GF-D8 (cell line): ENCODE data around the gene GPR62.
A peak's percentile ranks its signal among the peaks of the same experiment; 100 is the strongest.
"Not testable (repeated sequence)": the region's sequence is repeated elsewhere in the genome, so short reads cannot be mapped to it uniquely, and the experiment has no call there.

Experiments used
- DNase-seq: peaks from one replicate; lab custom pipeline; 2025; lab: John Stamatoyannopoulos, UW

Gene GPR62, protein sequence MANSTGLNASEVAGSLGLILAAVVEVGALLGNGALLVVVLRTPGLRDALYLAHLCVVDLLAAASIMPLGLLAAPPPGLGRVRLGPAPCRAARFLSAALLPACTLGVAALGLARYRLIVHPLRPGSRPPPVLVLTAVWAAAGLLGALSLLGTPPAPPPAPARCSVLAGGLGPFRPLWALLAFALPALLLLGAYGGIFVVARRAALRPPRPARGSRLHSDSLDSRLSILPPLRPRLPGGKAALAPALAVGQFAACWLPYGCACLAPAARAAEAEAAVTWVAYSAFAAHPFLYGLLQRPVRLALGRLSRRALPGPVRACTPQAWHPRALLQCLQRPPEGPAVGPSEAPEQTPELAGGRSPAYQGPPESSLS

DNA sequence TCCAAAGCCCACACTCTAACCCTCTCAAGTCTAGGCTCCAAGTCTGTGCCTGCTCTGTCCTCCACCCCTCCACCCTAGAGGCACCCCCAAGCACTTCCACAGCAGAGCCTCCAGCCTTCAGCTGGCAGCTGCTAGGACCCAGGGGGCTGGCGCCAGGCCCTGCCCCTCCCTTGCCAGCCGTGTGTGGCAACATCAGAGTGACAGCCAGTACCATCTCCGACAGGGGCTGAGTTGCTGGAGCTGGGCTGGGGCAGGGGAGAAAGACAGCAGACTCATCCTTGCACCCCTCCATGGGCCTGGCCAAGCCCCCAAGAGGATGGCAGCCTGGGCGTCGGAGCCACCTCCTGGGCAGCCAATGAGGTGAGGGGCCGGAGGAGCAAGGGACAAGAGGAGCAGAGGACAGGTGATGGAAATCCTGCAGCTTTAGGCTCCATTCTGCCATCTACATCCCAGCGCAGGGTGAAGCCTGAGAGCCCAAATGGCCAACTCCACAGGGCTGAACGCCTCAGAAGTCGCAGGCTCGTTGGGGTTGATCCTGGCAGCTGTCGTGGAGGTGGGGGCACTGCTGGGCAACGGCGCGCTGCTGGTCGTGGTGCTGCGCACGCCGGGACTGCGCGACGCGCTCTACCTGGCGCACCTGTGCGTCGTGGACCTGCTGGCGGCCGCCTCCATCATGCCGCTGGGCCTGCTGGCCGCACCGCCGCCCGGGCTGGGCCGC is at the start of gene GPR62:
TSS of gene GPR62 (plus strand) at position 207 of the 718 bp plus-strand sequence. CDS start at position 479, 272 bp downstream.
- DNase-seq: no peak

DNA sequence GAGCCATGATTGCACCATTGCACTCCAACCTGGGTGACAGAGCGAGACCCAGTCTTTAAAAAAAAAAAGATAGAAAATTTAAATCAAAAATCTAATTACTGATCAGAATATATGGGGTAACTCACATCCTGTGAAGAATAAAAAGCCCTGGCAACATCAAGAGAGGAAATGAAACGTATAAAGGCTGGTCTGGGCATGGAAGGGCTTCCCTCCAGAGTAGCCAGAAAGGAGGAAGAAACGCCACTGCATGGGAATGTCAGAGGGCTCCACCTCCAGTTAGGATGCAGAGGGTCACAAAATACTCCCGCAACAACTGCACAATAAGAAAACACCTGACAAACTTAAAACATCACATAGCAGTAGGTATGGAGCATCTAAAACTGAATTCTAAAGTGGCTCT is 47.2 kb upstream of the GPR62 start:
- DNase-seq: no peak

DNA sequence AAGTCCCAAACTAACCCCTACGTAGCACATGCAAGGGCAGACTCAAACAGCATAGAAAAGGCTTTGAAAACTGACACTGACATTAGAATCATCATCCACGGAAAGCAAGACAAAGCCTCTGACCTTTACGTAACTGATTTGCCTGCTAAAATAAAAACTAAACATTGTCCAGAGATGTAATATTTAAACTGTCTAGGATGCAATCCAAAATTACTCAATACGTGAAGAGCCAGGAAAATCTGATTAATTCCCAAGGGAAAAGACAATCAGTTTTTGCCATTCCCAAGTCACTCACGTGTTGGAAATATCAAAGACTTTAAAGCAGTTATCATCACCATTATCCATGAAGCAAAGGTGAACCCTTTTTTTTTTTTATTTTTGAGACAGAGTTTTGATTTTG is 38.8 kb upstream of the GPR62 start:
- no peak for DNase-seq

DNA sequence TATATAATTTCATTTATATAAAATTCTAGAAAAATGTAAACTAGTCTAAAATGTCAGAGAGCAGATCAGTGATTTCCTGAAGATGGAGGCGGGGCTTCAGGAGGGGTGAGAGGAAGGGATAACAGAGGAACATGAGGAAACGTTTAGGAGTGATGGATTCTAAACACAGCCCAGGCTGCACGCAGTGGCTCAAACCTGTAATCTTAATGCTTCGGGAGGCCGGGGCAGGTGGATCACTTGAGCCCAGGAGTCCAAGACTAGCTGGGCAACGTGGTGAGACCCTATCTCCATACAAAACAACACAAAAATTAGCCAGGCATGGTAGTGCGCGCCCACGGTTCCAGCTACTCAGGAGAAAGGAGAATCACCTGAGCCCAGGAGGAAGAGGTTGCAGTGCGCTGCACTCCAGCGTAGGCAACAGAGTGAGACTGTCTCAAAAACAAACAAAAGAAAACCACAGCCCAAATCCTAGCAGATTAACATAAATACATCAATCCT is 34.1 kb upstream of the GPR62 start:
- DNase-seq: no peak

DNA sequence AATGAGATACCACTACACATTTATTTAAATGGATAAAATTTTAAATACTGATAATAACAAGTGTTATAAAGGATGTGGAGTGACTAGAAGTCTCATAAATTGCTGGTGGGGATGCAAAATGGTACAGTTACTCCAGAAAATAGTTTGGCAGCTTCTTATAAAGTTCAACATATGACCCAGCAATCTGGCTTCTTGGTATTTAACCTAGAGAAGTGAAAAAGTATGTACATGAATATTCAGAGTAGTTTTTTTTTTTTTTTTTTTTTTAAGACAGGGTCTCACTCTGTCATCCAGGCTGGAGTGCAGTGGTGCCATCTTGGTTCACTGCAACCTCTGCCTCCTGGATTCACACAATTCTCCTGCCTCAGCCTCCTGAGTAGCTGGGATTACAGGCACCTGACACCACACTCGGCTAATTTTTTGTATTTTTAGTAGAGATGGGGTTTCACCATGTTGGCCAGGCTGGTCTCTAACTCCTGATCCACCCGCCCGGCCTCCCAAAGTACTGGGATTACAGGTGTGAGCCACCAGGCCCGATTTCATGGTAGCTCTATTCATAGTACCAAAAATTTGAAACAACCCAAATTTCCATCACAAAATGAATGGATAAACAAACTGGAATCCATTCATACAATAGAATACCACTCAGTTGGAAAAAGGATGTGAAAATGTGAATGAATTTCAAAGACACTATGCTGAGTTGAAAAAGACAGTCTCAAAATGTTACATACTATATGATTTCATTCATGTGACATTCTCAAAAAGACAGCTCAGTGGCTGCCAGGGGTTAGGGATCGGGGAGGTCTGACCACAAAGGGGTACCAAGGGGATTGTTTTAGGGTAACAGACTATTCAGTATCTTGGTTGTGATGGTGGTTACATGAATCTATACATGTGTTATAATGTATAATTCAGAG is 27.9 kb upstream of the GPR62 start:
- DNase-seq: no peak

DNA sequence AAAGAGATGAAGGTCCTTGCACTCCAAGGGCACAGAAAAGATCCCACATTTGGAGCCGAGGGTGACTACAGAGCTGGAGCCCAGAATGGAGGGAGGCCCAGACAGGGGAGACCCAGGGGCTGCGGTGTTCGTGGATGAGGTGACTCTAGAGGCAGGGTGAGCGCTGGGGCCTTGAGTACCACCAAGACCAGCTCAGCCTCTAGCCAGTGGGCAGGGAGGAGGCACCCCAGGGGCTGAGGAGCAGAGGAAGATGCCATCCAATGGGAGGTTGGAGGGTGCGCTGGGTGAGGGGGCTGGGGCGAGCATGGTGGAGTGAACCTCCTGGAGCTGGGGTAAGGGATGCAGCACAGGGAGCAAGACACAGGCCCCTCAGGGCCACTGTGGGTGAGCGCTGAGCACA is 26.7 kb upstream of the GPR62 start:
- DNase-seq: no peak

DNA sequence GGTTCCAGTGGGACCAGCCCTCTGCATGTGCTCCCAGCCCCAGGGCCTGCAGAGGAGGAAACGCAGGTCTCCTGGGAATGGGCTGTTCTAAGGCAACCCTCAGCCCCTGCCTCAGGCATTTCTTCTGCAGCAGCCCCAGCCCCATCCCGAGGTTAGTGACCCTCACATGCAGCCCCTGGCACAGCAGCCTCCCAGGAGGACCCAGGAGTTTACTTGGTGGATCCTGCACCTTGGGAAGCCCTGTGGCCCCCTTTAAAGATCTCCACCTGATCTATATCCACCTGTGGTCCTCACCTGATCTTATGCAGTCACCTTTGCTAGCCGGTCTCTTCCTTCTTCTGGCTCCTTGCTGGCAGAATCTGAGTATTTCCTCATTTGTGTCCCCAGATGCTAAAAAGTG is 26.2 kb upstream of the GPR62 start:
- not testable (repeated sequence) for DNase-seq

DNA sequence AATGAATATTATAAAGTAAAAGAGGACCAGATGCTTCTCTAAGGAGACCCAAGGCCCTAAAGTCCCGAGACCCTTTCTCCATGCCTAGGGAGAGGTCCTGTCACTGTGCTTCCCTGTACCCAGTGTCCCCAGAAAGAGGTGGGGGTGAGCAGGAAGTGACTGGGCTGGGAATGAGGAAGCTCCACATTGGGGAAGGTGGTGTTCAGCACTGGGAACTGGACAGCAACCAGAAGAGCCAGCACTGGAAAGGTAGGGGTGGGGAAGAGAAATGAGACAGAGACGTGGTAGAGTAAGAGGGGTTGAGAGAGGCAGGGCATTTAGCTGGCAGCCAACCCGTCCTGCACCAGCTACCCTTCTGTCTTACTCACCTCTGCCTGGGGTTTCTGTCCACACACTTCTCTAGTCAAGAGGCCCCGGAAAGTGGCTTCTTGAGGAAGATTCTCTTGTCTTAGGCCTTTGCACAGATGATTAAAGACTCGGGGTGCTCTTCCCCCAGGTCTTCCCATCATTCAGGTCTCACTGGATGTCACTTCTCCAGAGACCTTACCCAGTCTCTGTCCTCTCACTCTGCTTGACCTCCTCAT is 25.7 kb upstream of the GPR62 start:
- DNase-seq: peak; percentile 8

DNA sequence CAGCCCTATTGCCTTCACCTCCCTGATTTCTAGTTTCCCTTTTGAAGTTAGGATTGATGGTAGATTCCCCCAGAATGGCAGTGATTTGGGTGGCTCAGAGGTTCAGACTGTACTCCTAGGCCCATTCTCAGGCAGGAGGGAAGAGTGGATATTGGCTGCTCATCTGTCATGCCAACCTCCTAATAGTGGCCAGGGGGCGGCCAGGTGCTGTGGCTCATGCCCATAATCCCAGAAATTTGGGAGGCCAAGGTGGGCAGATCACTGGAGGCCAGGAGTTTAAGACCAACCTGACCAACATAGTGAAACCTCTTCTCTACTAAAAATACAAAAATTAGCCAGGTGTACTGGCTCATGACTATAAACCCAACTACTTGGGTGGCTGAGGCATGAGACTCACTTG is 24.7 kb upstream of the GPR62 start:
- DNase-seq: no peak

DNA sequence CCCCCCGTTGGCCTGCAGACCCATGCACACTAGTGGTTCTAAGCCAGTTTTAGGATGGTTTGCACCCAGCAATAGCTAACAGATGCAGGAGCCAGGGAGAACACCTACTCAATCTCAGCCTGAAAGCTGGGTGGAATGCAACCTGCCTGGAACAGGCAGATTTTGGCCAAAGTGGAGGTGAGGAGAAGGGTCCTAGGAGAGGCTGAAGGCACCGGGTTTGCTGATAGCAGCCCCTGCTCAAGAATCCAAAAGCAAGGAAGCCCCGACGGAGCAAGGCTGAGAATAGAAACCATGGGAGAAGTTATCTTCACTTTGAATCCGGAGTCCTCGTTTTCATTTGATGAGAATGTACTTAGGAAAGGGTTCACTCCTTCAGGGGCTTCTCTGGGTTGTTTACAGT is 23.4 kb upstream of the GPR62 start:
- no peak for DNase-seq

DNA sequence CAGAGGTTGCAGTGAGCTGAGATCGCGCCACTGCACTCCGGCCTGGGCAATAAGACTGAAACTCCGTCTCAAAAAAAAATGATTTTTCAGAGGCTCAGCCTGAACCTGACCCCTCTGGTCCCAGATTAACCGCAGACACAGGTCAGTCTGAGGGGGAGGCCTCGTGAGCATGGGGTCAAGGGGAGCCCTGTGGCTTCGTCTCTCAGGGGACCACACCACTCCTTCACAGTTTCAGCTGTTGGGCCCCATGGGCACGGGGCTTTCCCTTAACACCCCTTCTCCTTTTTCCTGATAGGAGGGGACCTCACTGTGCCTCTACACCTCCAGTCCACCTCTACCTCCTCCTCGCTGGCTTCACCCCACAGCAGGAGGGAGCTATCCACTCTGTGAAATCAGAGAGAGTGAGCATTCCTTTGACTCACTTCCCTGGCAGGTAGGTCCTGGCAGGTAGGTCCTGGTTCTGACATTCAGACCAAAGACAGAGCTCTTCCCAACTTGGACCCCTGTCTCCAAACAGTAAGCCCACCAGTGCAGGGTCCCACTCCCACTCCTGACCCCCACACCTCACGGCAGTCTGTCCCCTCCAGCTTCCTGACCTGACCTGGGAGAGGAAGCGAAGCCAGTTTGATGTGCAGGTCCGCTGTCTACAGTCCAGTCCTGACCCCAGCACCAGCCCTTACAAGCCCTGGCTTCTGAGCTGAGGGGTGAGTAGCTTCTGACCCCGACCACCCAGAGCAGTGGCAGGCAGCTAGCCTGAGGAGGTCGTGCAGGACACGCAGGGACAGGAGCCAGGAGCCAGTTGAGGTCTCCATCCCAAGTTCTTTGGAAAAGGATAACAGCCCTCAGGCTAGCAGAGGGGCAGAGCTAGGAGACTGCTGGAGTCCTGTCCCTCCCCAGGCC is 22.5 kb upstream of the GPR62 start:
- no peak for DNase-seq

DNA sequence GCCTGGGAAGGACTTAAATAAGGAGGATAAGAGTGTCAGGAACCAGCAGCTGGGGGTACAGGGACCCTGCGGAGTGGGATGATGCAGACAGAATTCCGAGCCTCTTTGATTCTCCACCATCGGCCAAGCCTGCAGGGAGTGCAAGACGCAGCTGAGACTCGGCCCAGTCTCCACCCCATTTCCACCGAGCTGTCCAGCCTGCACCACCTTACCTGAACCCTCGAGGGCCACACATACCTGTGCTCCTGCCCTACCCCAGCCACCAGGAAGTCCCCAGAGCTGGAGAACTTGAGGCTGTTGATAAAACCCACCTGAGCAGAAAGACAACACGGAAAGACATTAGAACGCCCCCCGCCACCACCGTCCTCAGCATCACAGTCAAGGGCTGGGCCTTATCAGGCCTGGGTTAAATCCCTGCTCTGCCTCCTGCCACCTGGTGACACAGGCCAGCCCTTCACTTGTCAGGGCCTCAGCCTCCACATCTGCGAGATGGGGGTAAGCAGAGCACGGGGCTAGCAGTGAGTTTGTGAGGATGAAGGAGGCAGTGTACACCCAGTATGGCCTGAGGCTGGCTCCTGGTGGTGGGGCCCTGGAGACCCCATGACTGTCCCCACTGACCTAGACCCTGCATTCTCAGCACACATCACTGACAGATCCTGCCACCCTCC is 21.6 kb upstream of the GPR62 start:
- DNase-seq: no peak

DNA sequence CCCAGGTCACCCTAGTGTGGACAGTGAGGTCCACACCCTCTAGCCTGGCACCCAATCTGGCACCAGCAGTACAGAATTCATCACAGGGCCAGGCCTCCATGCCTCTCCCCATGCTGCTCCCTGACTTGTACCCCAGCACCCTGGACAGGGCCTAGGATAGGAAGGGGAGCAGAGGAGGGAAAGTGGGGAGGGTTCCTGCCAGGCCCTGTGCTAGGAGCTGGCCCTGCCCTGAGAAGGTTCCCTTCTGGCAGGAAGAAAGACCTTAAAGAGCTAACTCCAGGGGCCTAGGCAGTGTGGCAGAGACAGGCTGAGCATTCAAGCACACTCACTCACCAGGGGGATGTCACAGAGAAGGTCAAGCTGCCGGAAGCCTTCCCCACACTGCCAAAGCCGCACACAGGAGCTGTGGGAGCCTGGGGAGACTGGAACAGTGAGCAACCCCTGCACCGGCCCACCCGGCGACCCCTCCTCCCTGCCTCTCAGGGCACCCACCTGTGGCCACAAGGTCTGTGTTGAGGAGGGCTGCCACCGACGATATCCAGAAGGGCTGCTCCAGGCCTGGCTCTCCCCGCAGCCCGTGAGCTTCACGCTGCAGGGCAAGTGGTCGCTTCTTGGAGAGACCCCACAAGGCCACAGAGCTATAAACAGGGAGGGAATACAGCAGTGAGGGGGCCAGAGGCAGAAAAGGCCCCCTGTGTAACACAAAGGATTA is 20.9 kb upstream of the GPR62 start:
- DNase-seq: no peak

DNA sequence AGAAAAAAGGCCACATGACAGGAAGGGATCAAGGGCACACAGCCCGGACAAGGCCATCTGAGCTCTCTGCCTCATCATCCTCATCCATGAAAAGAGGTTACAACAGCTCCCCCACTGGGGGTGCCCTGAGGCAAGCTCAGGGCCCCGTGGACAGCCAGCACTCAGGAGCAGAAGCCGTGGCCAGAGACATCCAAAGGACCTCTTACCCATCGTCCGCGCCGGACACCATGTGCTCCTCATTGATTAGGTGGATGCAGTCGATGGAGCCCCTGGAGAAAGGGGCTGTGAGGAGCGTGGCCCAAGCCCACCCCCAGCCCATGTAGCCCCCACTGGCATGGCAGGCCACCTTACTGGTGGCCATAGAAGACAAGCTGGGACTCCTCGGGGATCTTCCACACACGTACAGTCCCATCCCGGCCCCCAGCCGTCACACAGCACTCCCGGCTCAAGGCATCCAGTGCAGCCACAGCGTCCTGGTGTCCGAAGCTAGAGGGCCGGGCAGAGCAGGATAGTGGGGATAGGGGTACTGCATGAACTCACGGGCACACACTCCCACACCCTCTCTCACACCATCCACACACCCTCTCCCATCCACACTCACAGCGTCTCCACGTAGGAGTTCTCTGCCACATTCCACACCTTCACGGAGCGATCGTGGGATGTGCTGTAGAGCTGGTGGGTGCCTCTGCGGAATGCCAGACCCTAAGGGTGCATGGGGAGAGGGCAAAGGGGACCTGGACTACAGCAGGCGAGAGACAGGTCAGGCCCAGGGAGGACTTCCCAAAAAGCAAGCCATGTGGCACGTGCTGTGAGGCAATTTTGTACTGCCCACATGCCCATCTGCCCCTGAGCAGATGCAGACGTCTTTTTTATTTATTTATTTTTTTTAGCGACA is 19.9 kb upstream of the GPR62 start:
- no peak for DNase-seq

DNA sequence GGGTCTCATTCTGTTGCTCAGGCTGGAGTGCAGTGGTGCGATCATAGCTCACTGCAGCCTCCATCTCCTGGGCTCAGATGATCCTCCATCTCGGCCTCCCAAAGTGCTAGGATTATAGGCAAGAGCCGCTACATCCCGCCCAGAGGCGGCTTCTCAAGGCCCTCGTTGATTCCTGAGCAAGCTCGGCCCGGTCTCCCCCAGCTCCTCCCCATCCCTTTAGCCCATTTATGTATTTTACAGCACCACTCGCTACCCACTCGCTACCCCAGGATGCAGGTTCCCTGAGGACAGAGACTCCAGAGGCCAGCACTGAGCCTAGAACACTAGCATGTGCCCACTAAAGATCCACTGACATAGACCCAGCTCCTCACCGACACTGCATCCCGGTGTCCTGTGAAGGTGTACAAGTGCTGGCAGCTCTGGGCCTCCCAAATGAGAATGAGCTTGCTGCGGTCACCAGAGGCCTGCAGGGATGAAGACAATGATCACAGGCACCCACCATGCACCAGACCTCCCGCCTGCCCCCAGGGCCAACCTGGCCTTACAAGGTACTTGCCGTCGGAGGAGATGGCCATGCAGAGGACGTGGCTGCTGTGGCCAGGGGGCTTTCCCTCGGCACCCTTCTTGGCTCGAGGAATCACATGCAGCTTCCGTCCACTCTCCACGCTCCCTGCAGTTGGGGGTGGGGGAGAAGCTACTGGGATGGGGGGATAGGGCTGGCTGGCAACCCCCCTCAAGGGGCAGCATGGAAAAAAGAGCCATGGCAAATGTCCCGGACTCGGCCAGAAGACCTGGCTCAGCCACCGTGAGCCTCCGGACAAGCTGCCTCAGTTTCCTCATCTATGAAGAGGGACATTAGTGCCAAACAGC is 19.1 kb upstream of the GPR62 start:
- no peak for DNase-seq

DNA sequence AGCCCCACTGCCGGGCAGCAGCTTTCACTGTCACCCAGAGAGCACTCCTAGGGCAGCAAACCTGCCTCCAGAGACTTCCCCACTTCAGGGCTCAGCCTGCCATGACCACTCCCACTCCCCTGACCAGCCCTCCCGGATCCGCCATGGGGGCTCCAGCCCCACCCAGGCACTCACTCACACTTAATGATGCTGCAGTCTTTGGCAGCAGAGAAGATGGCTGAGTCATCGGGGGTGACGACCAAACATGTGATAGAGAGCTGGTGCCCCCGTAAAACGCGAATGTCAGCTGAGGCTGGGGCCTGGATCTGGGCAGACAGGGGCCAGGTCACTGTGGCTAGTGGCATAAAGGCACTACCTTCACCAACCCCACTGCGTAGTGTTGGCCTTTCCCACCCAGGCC is 18.2 kb upstream of the GPR62 start:
- no peak for DNase-seq

DNA sequence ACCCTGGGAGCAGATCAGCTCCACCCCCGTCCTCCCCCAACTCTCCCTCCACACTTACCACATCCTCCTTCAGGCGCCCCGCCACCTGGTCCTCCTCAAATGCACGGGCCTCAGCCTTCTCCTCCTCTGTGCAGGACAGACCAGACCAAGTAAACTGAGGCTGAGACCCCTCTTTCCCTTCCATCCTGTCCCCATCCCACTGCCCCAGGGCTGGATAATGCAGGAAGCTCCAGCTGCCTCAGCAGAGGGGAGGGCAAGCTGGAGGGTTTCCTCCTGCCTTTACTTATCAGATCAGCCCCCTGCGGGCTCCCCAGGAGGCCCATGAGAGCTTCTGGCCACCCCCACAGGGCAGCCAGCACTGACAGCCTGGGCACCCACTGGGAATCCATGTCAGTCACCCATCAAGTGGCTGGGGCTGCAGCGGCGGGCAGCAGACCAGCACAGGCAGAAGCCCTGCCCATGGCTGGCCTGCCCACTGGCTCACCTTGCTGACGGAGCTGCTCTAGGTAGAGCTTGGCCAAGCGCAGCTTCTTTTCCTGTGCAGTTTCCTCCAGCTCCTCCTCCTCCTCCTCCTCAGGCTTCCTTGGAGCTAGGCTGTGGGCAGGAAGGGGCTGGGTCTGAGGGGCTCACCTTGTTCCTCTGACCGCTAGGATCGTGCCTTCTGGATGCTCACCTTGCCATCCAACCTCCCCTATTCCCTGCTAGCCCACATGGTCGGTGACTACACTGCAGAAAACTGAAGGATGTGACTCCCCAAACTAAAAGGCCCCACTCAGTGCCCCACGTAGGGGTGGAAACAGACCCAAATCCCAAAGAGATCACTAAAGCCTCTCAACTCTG is 17.4 kb upstream of the GPR62 start:
- DNase-seq: no peak
